Stomach (tissue), 4 donors: ENCODE measurements around the gene TMEM219.

Source experiments
- EP300 ChIP-seq: sonication (generic); formaldehyde crosslinking; IDR thresholded peaks from one replicate; pipeline ENCODE4 v1.6.1; 2017; ENCODE audit warnings: antibody characterized with exemption
- POLR2A ChIP-seq, 4 donors: fragments of 450-650 bp; IDR thresholded peaks; one replicate each; pipeline ENCODE4 v1.6.1; 2016; ENCODE audit warnings: antibody characterized with exemption in 4 of 4, control low read depth in 2 of 4, mild to moderate bottlenecking in 1 of 4, moderate library complexity in 1 of 4
- POLR2AphosphoS5 ChIP-seq, 3 donors: sonication (generic); formaldehyde crosslinking; IDR thresholded peaks; one replicate each; pipeline ENCODE4 v1.6.1; 2016; ENCODE audit warnings: antibody characterized with exemption in 3 of 3
- TF ChIP-seq, protein P1 (sequence below), 7 experiments: fragments of 450-650 bp in 4 of 7; fragments of 200-600 bp in 3 of 7; sonication (generic) in 3 of 7; IDR thresholded peaks; one replicate each; pipeline ENCODE4 v1.5.1; 2016 to 2019; ENCODE audit warnings: antibody characterized with exemption in 7 of 7, control low read depth in 2 of 7, mild to moderate bottlenecking in 1 of 7

DNA sequence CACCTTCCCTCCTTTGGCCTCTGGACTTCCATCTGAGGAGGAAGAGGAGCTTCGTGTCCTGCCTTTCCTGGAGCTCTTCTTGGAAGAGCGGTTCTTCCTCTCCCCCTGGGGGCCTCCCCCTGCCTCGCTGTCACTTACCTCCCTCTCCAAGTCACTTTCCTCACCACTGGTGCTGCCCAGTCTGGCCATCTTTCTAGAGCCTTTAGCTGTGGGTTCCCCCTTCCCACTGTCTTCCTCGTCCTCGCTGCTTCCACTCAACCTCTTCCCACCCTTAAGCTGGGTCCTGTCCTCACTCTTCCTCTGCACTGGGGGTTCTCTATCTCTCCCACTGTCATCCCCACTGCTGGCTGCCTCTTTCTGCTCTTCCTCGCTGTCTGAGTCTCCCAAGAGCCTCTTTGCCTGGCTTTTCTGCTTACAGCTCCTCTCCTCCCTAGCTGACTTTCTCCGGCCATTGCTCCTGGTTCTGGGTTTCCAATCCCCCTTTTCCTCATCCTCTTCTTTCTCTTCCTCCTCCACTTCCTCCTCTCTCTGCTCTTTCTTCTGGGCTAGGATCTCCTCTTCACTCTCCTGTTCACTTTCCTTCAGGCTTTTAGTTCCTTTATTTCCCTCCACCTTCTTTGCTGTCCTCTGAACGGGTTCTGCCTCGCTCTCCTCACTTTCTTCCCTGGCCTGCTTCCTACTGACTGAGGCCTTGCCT is 32.2 kb downstream of the TMEM219 start:
- TF ChIP-seq, protein P1, sequence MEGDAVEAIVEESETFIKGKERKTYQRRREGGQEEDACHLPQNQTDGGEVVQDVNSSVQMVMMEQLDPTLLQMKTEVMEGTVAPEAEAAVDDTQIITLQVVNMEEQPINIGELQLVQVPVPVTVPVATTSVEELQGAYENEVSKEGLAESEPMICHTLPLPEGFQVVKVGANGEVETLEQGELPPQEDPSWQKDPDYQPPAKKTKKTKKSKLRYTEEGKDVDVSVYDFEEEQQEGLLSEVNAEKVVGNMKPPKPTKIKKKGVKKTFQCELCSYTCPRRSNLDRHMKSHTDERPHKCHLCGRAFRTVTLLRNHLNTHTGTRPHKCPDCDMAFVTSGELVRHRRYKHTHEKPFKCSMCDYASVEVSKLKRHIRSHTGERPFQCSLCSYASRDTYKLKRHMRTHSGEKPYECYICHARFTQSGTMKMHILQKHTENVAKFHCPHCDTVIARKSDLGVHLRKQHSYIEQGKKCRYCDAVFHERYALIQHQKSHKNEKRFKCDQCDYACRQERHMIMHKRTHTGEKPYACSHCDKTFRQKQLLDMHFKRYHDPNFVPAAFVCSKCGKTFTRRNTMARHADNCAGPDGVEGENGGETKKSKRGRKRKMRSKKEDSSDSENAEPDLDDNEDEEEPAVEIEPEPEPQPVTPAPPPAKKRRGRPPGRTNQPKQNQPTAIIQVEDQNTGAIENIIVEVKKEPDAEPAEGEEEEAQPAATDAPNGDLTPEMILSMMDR (IDR thresholded peaks at IDR 0.05), result no peak
- TF ChIP-seq POLR2A (IDR thresholded peaks at IDR 0.05), result no peak
- TF ChIP-seq EP300, result no peak
- TF ChIP-seq POLR2AphosphoS5 (IDR thresholded peaks at IDR 0.05), result no peak
